ENCODE results near the gene PML. TPM values are rescaled to one million over a fixed set of nuclear protein-coding genes. Genes with fewer than 3 reads are reported as not detected.
A peak's percentile ranks its signal among the peaks of the same experiment; 100 is the strongest.

PML gene
- polyA plus RNA-seq, 3 donors: 13.1 to 40.7 (median 20.6) TPM

DNA sequence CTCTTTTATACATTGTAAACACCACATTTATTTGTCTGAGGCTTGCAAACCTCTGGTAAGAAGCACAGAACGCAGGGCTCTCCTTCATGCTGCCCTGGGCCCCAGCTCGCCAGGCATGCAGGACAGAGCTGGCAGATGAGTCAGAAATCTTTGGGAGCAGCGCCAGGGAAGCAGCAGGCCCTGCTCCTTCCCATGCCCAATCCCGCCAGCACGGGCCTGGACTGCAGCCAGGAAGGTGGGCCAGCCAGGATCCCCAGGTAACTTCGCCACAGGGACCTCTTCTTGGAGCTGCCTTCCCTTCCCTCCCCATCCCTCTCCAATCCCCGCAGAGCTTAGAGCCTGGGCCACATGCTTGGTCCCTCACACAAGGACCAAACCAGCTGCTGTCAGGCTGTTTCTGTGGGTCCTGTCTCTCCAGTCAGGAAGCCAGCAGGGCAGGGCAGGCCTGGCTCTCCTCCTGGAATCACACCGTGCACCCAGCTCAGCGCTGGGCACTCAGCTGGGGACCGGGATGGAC lies 11.2 kb upstream of the PML start:
- Histone ChIP-seq H3K27ac (ENCODE audit: low read depth in 1 of 2, low read length in 2 of 2) (no peak overlapping the region), H3K4me1 (ENCODE audit: control insufficient read depth in 1 of 2, insufficient read depth in 2 of 2, low read length in 2 of 2) (peaks cover 35 to 36% of the 10 kb centered on the region in 2 donors), H3K27me3 (ENCODE audit: control insufficient read depth in 2 of 2, insufficient read depth in 2 of 2, low read length in 2 of 2) (no peaks in the 10 kb centered on the region), H3K36me3 (replicated peaks in 1 of 2; ENCODE audit: control insufficient read depth in 1 of 2, insufficient read depth in 2 of 2, low read length in 2 of 2) (peaks cover 0 to 9% of the 10 kb centered on the region in 2 donors), H3K4me3 (replicated peaks in 1 of 3; ENCODE audit: low read depth in 2 of 3, low read length in 3 of 3) (no peak overlapping the region), H3K79me2 (ENCODE audit: insufficient read depth, low read length) (no peaks in the 10 kb centered on the region), H2AFZ (ENCODE audit: insufficient read depth, low read depth, low read length, poor library complexity, severe bottlenecking) (peak overlapping the region; percentile 17), H3K9me3 (replicated peaks in 1 of 2; ENCODE audit: control insufficient read depth in 1 of 2, insufficient read depth in 1 of 2, low read length in 2 of 2) (no peaks in the 10 kb centered on the region), H4K20me1 (ENCODE audit: insufficient read depth, low read length) (no peaks in the 10 kb centered on the region), H3K9ac (ENCODE audit: insufficient read depth, low read length, poor library complexity, severe bottlenecking) (no peak overlapping the region), H3K4me2 (replicated peaks; ENCODE audit: extremely low read depth, low read length, poor library complexity, severe bottlenecking) (peak overlapping the region; percentile 44)
- no peaks in the 10 kb centered on the region for H3K9me3 Mint-ChIP-seq
- peaks cover 0 to 2% (median 0%) of the 10 kb centered on the region in 3 donors for H3K27me3 Mint-ChIP-seq (ENCODE audit: low read depth in 3 of 3)
- WGBS (ENCODE audit: insufficient coverage): 44% methylated on average over 10 of the region's 10 CpGs
- intact Hi-C loops (cut with micrococcal nuclease): no loop called here
- no peak overlapping the region for H3K4me3 Mint-ChIP-seq
- peaks cover 13 to 27% of the 10 kb centered on the region in 2 donors for H3K36me3 Mint-ChIP-seq
- H3K27ac Mint-ChIP-seq: peak overlapping the region in 1 of 7 donors; percentile 89
- TF ChIP-seq CTCF (IDR thresholded peaks at IDR 0.05): no peak
- no peak for DNase-seq
- peaks cover 27% of the 10 kb centered on the region for H3K4me1 Mint-ChIP-seq

DNA sequence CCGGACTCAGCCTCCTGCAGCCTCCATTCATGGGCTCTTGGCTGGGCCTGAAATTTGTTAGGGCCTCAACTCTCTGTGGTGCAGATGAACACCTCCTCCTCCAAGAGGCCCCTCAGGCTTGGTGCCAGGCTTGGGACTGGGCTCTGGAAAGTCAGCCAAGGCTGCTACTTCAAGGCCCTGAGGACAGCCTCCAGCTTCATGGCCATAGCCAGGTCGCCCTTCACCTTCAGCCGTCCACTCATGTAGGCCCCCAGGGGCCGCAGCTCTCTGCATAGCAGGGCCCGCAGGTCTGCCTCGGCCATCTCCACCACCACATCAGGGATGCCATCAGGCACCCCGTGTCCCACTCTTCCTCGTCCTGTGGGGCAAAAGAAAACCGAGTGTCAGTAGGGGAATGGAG lies 10.7 kb upstream of the PML start:
- H3K9ac ChIP-seq (ENCODE audit: insufficient read depth, low read length, poor library complexity, severe bottlenecking): no peak overlapping the region
- WGBS (ENCODE audit: insufficient coverage): 96% methylated on average over 7 of the region's 9 CpGs
- H3K4me1 Mint-ChIP-seq: peaks cover 27% of the 10 kb centered on the region
- H3K9me3 Mint-ChIP-seq: no peaks in the 10 kb centered on the region
- no peaks in the 10 kb centered on the region for H3K9me3 ChIP-seq (replicated peaks in 1 of 2; ENCODE audit: control insufficient read depth in 1 of 2, insufficient read depth in 1 of 2, low read length in 2 of 2)
- DNase-seq: no peak
- no peak overlapping the region for H2AFZ ChIP-seq (ENCODE audit: insufficient read depth, low read depth, low read length, poor library complexity, severe bottlenecking)
- H3K4me3 Mint-ChIP-seq: no peak overlapping the region
- no peaks in the 10 kb centered on the region for H3K27me3 ChIP-seq (ENCODE audit: control insufficient read depth in 2 of 2, insufficient read depth in 2 of 2, low read length in 2 of 2)
- no peaks in the 10 kb centered on the region for H3K79me2 ChIP-seq (ENCODE audit: insufficient read depth, low read length)
- H3K27me3 Mint-ChIP-seq (ENCODE audit: low read depth in 3 of 3): peaks cover 0 to 2% (median 0%) of the 10 kb centered on the region in 3 donors
- no peak overlapping the region for H3K27ac Mint-ChIP-seq
- H3K27ac ChIP-seq (ENCODE audit: low read depth in 1 of 2, low read length in 2 of 2): no peak overlapping the region
- H3K36me3 ChIP-seq (replicated peaks in 1 of 2; ENCODE audit: control insufficient read depth in 1 of 2, insufficient read depth in 2 of 2, low read length in 2 of 2): peaks cover 0 to 9% of the 10 kb centered on the region in 2 donors
- H4K20me1 ChIP-seq (ENCODE audit: insufficient read depth, low read length): no peaks in the 10 kb centered on the region
- TF ChIP-seq CTCF (IDR thresholded peaks at IDR 0.05): no peak
- peaks cover 35 to 36% of the 10 kb centered on the region in 2 donors for H3K4me1 ChIP-seq (ENCODE audit: control insufficient read depth in 1 of 2, insufficient read depth in 2 of 2, low read length in 2 of 2)
- intact Hi-C loops (cut with micrococcal nuclease): no loop called here
- H3K4me3 ChIP-seq (replicated peaks in 1 of 3; ENCODE audit: low read depth in 2 of 3, low read length in 3 of 3): no peak overlapping the region
- peaks cover 15 to 30% of the 10 kb centered on the region in 2 donors for H3K36me3 Mint-ChIP-seq
- H3K4me2 ChIP-seq (replicated peaks; ENCODE audit: extremely low read depth, low read length, poor library complexity, severe bottlenecking): no peak overlapping the region
